GM12874 (cell line): ENCODE measurements around the gene PNLDC1.

Experiments
- TF ChIP-seq, protein P1 (sequence below): IDR thresholded peaks from 2 replicates; pipeline ENCODE4 v1.5.1; 2011; ENCODE audit warnings: low read depth, mild to moderate bottlenecking, control low read depth, low read length, moderate library complexity; ENCODE audit not compliant: insufficient read depth

The PNLDC1 gene

DNA sequence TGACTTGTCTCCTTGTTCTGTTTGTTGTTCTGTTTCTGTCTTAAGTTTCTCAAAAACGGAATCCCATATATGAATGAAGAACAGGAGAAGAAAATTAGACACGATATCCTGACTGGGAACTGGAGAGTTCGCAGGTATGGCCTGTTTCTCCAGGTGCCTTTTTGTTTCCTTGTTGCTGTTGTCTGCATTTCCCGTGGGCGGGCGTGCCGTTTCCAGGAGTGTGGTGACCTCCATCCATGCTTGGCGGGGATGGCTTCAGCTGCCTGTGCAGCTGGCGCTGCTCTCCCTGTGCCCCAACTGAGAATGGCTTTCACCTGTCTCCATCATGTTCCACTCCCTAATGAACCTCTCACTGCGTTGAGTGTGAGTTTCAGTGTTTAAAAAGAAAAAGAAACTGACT lies 4.4 kb downstream of the PNLDC1 start:
- TF ChIP-seq, protein P1, sequence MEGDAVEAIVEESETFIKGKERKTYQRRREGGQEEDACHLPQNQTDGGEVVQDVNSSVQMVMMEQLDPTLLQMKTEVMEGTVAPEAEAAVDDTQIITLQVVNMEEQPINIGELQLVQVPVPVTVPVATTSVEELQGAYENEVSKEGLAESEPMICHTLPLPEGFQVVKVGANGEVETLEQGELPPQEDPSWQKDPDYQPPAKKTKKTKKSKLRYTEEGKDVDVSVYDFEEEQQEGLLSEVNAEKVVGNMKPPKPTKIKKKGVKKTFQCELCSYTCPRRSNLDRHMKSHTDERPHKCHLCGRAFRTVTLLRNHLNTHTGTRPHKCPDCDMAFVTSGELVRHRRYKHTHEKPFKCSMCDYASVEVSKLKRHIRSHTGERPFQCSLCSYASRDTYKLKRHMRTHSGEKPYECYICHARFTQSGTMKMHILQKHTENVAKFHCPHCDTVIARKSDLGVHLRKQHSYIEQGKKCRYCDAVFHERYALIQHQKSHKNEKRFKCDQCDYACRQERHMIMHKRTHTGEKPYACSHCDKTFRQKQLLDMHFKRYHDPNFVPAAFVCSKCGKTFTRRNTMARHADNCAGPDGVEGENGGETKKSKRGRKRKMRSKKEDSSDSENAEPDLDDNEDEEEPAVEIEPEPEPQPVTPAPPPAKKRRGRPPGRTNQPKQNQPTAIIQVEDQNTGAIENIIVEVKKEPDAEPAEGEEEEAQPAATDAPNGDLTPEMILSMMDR = no peak

DNA sequence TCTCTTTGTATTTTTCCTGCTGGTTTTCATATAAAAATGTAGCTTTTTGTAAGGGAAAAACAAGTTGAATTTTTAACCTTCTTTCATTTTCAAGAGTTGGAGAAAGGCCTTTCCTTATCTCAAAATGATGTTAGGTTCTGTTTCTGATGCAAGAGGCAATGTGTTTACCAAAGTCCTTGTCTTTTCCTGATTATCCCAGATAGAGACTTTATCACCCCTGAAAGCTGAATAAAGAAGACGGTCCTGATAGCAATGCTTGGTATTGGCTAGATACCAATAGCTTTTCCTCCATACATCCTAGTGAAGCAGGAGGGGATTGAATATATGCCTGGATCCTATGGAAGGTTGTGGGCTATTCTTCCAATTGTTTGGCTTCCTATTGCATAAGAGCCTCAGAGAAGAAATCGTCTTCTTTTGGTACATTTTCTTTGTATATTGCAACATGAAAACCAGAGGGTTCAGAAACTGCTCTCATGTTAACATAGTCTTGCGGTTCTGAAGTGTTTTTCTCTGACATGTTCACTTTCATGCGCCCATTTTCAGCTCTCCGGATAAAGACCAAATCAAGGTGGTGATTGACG lies 5.5 kb downstream of the PNLDC1 start:
- TF ChIP-seq, protein P1 = no peak

DNA sequence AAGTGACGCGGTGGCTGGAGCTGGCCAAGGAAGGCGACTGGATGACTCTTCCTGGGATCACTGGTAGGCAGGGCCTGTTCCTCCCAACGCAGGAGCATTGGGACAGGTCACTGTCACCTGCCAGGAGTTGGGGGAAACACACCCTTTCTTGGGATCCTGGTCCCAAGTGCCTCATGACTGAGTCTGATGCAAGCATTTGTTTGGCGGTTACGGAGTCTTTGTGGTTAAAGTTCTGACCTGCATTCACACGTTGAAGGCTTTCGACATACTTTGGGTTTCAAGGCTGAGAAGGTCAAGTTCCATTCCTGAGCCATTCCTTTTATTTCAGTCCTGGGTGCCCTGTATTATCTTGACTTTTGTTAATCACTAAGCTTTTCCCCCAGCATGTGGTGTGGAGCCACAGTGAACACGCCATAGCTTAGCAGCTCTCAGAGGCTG lies 6.0 kb downstream of the PNLDC1 start:
- TF ChIP-seq, protein P1 = no peak

DNA sequence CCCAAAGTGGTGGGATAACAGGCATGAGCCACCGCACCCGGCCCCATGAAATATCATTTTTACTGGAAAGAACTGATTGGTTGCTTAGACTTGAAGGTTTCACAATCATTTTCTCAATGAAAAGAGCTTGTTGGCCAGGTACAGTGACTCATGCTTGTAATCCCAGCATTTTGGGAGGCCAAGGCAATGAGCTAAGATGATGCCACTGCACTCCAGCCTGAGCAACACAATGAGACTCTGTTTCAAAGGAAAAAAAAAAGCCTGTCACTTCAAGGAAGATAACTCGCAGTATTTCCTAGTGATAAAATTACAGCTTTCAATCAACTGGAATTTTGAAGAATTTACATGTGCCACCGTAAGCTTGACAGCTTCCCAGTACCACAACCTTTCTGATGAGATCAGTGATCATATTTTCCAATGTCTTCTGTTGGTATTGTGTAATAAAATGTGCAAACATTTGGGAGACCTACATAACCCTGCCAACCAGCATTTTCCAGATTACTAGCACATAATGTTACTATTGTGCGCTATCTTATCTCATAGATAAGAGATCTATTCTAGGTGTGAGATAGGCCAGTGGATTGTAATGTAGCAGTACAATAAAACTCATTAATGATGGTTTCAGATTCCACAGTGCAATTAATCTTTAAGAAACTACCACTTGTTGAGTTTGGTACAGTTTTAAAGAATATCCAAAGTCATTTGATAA lies 7.2 kb downstream of the PNLDC1 start:
- TF ChIP-seq, protein P1 = no peak

DNA sequence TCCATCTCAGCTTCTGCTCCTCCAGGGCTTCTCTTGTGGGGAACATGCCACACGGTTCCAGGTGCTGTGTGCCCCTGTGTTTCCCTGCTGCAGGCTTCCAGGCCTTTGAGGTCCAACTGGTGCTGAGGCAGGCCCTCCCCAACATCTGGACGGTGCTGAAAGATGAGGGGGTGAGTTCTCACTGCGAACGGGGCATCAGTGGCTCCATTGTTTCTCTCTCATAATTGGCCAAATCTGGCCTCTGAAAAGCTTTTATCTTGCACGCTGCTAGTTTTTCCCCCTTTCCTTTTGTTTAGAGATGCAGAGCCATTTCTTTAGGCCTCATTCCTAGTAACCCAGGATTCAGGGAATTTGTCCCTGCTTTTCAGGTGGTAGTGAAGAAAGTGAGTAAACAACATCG lies 8.6 kb downstream of the PNLDC1 start:
- TF ChIP-seq, protein P1 = no peak

DNA sequence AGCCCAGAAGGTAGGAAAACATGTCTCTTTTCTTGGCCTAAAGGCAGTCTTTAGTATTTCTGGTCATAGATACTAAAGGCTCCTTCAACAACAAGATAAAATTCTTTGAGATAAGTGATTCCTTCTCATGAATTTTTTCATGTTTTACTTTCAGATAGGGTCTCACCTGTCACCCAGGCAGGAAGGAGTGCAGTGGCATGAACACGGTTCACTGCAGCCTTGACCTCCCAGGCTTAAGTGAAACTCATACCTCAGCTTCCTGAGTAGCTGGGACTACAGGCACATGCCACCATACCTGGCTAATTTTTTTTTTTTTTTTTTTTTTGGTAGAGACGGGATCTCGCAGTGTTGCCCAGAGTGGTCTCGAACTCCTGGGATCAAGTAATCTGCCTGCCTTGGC lies 9.1 kb downstream of the PNLDC1 start:
- TF ChIP-seq, protein P1 = no peak

DNA sequence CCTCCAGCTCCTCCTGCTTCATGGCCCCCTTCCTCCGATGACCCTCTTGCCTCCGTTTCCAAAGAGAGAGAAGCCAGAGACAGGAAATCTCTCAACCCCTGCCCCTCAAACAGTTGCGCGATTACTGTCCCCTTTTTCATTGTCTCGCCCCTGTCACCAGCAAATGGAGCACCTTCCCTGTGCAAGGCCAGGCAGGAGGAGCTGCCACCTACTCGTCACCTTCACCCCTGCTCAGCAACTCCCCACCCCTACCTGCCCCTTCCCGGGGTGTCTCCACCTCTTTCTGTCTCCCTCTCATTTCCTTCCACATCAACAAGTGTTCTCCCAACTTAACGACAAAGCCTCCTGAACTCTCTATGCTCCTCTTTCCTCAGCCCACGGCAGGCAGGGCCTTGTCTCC lies 13.7 kb downstream of the PNLDC1 start:
- TF ChIP-seq, protein P1 = no peak
